SH-SY5Y (cell line): ENCODE results near the gene CYS1.

Experiments
- GATA2 ChIP-seq: IDR thresholded peaks from 2 replicates; pipeline ENCODE4 v1.6.1; 2011; ENCODE audit warnings: mild to moderate bottlenecking, low read depth, low read length
- GATA3 ChIP-seq: IDR thresholded peaks from 2 replicates; pipeline ENCODE4 v1.6.1; 2011; ENCODE audit warnings: low read depth, mild to moderate bottlenecking, low read length, moderate library complexity

DNA sequence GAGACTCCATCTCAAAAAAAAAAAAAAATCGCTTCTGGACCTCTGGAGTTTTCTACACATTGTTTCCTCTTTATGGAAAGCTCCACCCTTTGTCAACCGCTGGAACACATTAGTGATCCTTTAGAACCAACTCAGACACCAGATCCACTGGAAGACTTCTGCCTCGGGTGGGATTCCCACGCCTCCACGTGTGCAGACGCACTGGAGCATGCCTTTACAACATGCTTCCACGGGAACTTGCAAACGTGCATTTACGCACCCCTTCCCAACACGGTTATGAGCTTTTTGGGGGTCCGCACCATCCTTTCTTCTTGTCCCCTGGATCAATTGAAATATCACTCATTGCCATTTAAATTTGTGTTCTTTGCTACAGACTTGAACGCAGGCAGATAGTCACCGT is 5.1 kb downstream of the CYS1 start:
- TF ChIP-seq GATA2 (no peak), GATA3 (no peak)
